GM19351 (cell line): ENCODE measurements around the gene HIC2.
"Not testable (repeated sequence)": the region's sequence is repeated elsewhere in the genome, so short reads cannot be mapped to it uniquely, and the experiment has no call there.

Experiments
- ATAC-seq: cut with Tn5 transposase; IDR thresholded peaks from one replicate; pipeline ENCODE4 v1.9.1; 2021; ENCODE audit warnings: mild to moderate bottlenecking, moderate library complexity; ENCODE audit not compliant: unreplicated experiment

HIC2 gene

DNA sequence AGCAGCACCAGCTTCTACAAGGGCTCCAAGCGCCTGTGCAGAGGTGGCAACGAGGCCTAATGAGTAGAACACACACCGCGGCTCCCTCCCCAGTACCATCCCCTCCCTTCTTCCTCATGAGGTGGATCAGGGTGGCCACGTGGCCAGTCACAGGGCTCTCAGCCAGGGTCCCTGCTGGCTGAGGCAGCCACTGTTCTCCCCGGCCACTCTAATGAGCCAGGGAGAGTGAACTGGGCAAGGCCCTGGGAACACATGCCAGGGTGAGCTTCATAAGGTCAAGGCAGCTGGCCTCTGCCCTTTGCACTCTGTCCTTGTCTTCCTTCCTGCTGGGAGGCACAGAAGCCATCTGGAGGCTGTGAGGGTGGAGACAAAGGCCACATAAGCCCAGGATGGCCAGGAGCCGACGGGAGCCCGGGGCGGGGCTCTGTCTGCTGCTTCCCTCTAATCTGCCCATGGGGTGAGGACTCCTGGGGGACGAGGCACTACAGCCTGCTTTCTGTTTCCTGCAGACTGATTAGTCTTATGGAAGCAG, 72.0 kb downstream of the HIC2 start:
- ATAC-seq = not testable (repeated sequence)

GRCh38 chr22:21490556-21490955, 73.4 kb downstream of the HIC2 start:
- not testable (repeated sequence) for ATAC-seq

DNA sequence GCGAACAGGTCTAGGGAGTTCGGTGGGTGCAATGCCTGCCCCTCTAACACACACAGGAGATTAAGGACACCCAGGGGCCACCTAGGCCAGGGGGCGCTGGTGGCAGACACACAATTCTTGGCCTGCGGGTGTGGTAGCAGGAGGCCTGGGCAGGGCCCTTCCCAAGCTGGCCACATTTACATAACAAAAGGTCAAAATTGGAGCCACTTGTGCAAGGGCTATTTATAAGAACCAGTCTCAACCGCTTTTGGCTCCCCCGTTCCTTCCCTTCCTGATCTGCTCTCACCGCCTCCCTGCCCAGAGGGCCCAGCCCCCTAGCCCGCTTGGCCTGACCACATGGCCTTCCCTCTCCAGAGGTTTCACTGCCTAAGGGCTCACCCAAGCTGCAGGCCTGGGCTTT, 75.1 kb downstream of the HIC2 start:
- not testable (repeated sequence) for ATAC-seq

- not testable (repeated sequence) for ATAC-seq
Observed at GRCh38 chr22:21493789-21494782, 76.9 kb downstream of the HIC2 start.

GRCh38 chr22:21497984-21498383, 80.8 kb downstream of the HIC2 start:
- ATAC-seq = not testable (repeated sequence)

- ATAC-seq = not testable (repeated sequence)
Observed at GRCh38 chr22:21498489-21498888, 81.3 kb downstream of the HIC2 start.

GRCh38 chr22:21499623-21500506, 82.7 kb downstream of the HIC2 start:
- not testable (repeated sequence) for ATAC-seq
